Measurements from ENCODE around the gene CD2BP2.

- no peak for TF ChIP-seq CTCF (IDR thresholded peaks at IDR 0.05; ENCODE audit: insufficient read depth, low read depth, low read length)
- TF ChIP-seq EZH2 (IDR thresholded peaks at IDR 0.05; ENCODE audit: insufficient read depth, low read length), result no peak
Measured at GRCh38 chr16:30358990-30359870, 4.1 kb upstream of the CD2BP2 start.
